Nephron (organoid): ENCODE data around the gene SORCS2.

Experiments
- H3K27ac Mint-ChIP-seq, 3 experiments: 2 replicates each; pipeline ENCODE4 v1.8.0; 2020; ENCODE audit warnings: mixed read lengths in 3 of 3, mild to moderate bottlenecking in 2 of 3, moderate library complexity in 1 of 3
- H3K27me3 Mint-ChIP-seq: 2 replicates; pipeline ENCODE4 v1.8.0; 2021; ENCODE audit warnings: low read depth, mild to moderate bottlenecking, moderate library complexity, mixed read lengths
- H3K36me3 Mint-ChIP-seq: 2 replicates; pipeline ENCODE4 v1.8.0; 2020; ENCODE audit warnings: low read depth, mixed read lengths
- H3K4me1 Mint-ChIP-seq: 2 replicates; pipeline ENCODE4 v1.8.0; 2020; ENCODE audit warnings: mixed read lengths
- H3K4me3 Mint-ChIP-seq, 3 experiments: 2 replicates each; pipeline ENCODE4 v1.8.0; 2020; ENCODE audit warnings: mild to moderate bottlenecking in 3 of 3, mixed read lengths in 3 of 3, moderate library complexity in 2 of 3
- H3K9me3 Mint-ChIP-seq: 2 replicates; pipeline ENCODE4 v1.8.0; 2020; ENCODE audit warnings: mixed read lengths
- TF ChIP-seq, protein P1 (sequence below), 3 experiments: fragments of 200-600 bp; sonication (generic); IDR thresholded peaks; one replicate each; pipeline ENCODE4 v1.5.0; 2021; ENCODE audit warnings: antibody characterized with exemption in 3 of 3; ENCODE audit not compliant: unreplicated experiment in 3 of 3

SORCS2 gene

GRCh38 chr4:7173841-7174449 lies 18.4 kb upstream of the SORCS2 start:
- TF ChIP-seq, protein P1, sequence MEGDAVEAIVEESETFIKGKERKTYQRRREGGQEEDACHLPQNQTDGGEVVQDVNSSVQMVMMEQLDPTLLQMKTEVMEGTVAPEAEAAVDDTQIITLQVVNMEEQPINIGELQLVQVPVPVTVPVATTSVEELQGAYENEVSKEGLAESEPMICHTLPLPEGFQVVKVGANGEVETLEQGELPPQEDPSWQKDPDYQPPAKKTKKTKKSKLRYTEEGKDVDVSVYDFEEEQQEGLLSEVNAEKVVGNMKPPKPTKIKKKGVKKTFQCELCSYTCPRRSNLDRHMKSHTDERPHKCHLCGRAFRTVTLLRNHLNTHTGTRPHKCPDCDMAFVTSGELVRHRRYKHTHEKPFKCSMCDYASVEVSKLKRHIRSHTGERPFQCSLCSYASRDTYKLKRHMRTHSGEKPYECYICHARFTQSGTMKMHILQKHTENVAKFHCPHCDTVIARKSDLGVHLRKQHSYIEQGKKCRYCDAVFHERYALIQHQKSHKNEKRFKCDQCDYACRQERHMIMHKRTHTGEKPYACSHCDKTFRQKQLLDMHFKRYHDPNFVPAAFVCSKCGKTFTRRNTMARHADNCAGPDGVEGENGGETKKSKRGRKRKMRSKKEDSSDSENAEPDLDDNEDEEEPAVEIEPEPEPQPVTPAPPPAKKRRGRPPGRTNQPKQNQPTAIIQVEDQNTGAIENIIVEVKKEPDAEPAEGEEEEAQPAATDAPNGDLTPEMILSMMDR (IDR thresholded peaks at IDR 0.05; ENCODE audit: unreplicated experiment in 3 of 3) = no peak
- Mint-ChIP-seq H3K9me3 (no peaks in the 10 kb centered on the region), H3K4me3 (no peak overlapping the region), H3K27ac (no peak overlapping the region), H3K36me3 (no peaks in the 10 kb centered on the region), H3K4me1 (peaks cover 22% of the 10 kb centered on the region), H3K27me3 (peaks cover 8% of the 10 kb centered on the region)

GRCh38 chr4:7179158-7179557 lies 13.2 kb upstream of the SORCS2 start:
- TF ChIP-seq, protein P1 (IDR thresholded peaks at IDR 0.05; ENCODE audit: unreplicated experiment in 3 of 3) = no peak
- H3K9me3 Mint-ChIP-seq = peaks cover 17% of the 10 kb centered on the region
- no peaks in the 10 kb centered on the region for H3K27me3 Mint-ChIP-seq
- peaks cover 7% of the 10 kb centered on the region for H3K36me3 Mint-ChIP-seq
- no peak overlapping the region for H3K4me3 Mint-ChIP-seq
- H3K4me1 Mint-ChIP-seq = peaks cover 5% of the 10 kb centered on the region
- no peak overlapping the region for H3K27ac Mint-ChIP-seq

DNA sequence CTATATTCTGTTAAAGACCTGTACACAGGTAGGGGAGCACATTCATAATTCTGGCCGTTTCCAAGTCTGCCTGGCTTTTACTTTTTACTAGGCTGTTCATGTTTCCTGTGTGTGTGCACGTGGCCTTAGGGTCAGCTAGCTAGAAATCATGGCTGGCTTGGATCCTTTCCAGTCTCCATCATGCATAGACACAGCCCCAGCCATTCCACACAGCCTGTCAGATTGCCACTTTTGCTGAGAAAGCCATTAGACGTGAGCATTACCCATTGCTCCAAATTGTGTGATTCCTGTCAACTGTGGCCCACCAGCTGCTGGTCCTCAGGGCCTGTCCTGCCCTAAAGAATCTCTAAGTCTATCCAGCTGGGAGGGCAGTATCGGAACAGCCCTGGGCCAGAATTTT lies 11.4 kb upstream of the SORCS2 start:
- Mint-ChIP-seq H3K27me3 (peaks cover 3% of the 10 kb centered on the region), H3K4me3 (no peak overlapping the region), H3K27ac (peak overlapping the region; percentile 55 to 84 (median 65)), H3K9me3 (peaks cover 17% of the 10 kb centered on the region), H3K4me1 (peaks cover 5% of the 10 kb centered on the region), H3K36me3 (peaks cover 7% of the 10 kb centered on the region)
- TF ChIP-seq, protein P1 (IDR thresholded peaks at IDR 0.05; ENCODE audit: unreplicated experiment in 3 of 3) = no peak

- Mint-ChIP-seq H3K27ac (no peak overlapping the region), H3K4me1 (peaks cover 5% of the 10 kb centered on the region), H3K27me3 (peaks cover 18% of the 10 kb centered on the region), H3K36me3 (peaks cover 7% of the 10 kb centered on the region), H3K9me3 (peaks cover 17% of the 10 kb centered on the region), H3K4me3 (no peak overlapping the region)
- TF ChIP-seq, protein P1 (IDR thresholded peaks at IDR 0.05; ENCODE audit: unreplicated experiment in 3 of 3) = no peak
These were observed 9.7 kb upstream of the SORCS2 start for GRCh38 chr4:7182616-7183015.

GRCh38 chr4:7183161-7183560 lies 9.2 kb upstream of the SORCS2 start:
- Mint-ChIP-seq H3K4me3 (no peak overlapping the region), H3K36me3 (peaks cover 7% of the 10 kb centered on the region), H3K4me1 (peaks cover 5% of the 10 kb centered on the region), H3K27me3 (peaks cover 18% of the 10 kb centered on the region), H3K27ac (no peak overlapping the region), H3K9me3 (peaks cover 17% of the 10 kb centered on the region)
- TF ChIP-seq, protein P1 (IDR thresholded peaks at IDR 0.05; ENCODE audit: unreplicated experiment in 3 of 3) = no peak

DNA sequence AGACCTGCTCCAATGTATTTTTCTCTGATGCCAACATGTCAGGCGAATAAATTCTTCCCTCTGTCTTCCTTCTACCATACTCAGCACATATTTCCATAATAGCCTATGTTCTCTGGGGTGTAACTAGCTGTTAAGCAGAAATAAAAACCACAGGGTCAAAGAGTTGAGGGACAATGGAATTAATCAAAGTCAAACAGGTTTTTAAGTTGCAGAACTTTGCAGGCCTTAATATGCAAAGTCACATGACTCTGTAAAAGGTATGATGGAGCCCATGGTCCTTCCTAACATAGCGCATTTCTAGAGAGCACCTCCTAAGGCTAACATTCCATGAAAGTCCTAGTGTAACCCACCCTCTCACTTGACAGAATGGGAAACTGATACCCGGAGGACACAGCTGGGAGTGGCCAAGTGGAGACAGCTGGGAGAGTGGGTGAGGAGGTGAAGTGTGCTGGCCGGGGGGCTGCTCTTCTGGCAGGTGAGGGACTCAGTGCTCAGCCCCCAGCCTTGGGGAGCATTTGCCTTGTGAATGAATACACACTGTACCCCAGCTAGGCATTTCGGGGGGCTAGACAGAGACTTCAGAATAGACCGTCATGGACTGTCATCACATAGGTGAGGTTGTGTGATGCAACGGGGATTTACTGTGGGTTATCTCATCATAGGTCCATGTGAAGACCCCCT lies 8.4 kb upstream of the SORCS2 start:
- Mint-ChIP-seq H3K9me3 (peaks cover 17% of the 10 kb centered on the region), H3K4me3 (no peak overlapping the region), H3K36me3 (peaks cover 7% of the 10 kb centered on the region), H3K27me3 (peaks cover 22% of the 10 kb centered on the region), H3K27ac (peak overlapping the region in 2 of 3 experiments; percentile 8 to 13), H3K4me1 (peaks cover 5% of the 10 kb centered on the region)
- TF ChIP-seq, protein P1 (IDR thresholded peaks at IDR 0.05; ENCODE audit: unreplicated experiment in 3 of 3) = no peak
